H1 (cell line): Measurements from ENCODE around the gene ZSCAN20. TPM values are rescaled to one million over a fixed set of nuclear protein-coding genes. Genes with fewer than 3 reads are reported as not detected.

Experiments used
- CTCF ChIA-PET: fragments of 300-600 bp; sonication (Branson Sonifier 250); formaldehyde crosslinking; loops from one replicate; lab custom pipeline; 2021; ENCODE audit not compliant: partially characterized antibody; lab: Charles Lee
- POLR2A ChIA-PET: fragments of 300-600 bp; sonication (Branson Sonifier 250); formaldehyde crosslinking; loops from one replicate; lab custom pipeline; 2021; ENCODE audit warnings: inconsistent platforms; ENCODE audit not compliant: partially characterized antibody; lab: Charles Lee
- DNase-seq, 2 experiments: peaks; one replicate each; pipeline versions ENCODE4 v3.0.0 to v3.0.0-alpha.2; 2010 to 2022; ENCODE audit warnings: low spot score in 2 of 2, low read depth in 1 of 2, mixed read lengths in 1 of 2
- FAIRE-seq: peaks from 2 replicates; lab custom pipeline; 2011; peaks lifted over from hg19 to GRCh38; lab: Jason Lieb, UNC
- H2AFZ ChIP-seq: 2 replicates; pipeline ENCODE4 v1.8.1; 2012; ENCODE audit warnings: low read length, inconsistent platforms
- H2AK5ac ChIP-seq: 2 replicates; pipeline ENCODE4 v1.6.1; 2013; ENCODE audit warnings: low read depth, low read length
- H2BK120ac ChIP-seq: replicated peaks from 2 replicates; pipeline ENCODE3; 2013; ENCODE audit warnings: low read depth, low read length, inconsistent platforms
- H2BK12ac ChIP-seq: 2 replicates; pipeline ENCODE4 v1.6.1; 2013; ENCODE audit warnings: low read depth, low read length
- H2BK15ac ChIP-seq: 2 replicates; pipeline ENCODE4 v1.6.1; 2013; ENCODE audit warnings: low read length
- H2BK20ac ChIP-seq: 2 replicates; pipeline ENCODE4 v1.6.1; 2013; ENCODE audit warnings: low read length
- H2BK5ac ChIP-seq: 2 replicates; pipeline ENCODE4 v1.6.1; 2013; ENCODE audit warnings: low read depth, low read length
- H3K14ac ChIP-seq: 2 replicates; pipeline ENCODE4 v1.6.1; 2013; ENCODE audit warnings: inconsistent platforms; ENCODE audit not compliant: insufficient read length
- H3K18ac ChIP-seq: 2 replicates; pipeline ENCODE4 v1.6.1; 2013; ENCODE audit warnings: low read length; ENCODE audit errors: extremely low read depth
- H3K23ac ChIP-seq: 2 replicates; pipeline ENCODE4 v1.6.1; 2013; ENCODE audit warnings: inconsistent platforms; ENCODE audit not compliant: insufficient read length
- H3K23me2 ChIP-seq: 2 replicates; pipeline ENCODE4 v1.6.1; 2013; ENCODE audit warnings: low read depth, low read length
- H3K27ac ChIP-seq: 2 replicates; pipeline ENCODE4 v1.6.1; 2011; ENCODE audit warnings: low read depth, low read length, inconsistent platforms
- H3K27me3 ChIP-seq, 4 experiments: replicated peaks in 1 of 4; 1 replicate in 1 of 4; 2 replicates in 3 of 4; pipeline versions ENCODE4 v1.6.1 to v1.8.1; 2011 to 2013; ENCODE audit warnings: low read length in 3 of 4, mild to moderate bottlenecking in 3 of 4, inconsistent platforms in 2 of 4, mixed read lengths in 2 of 4, moderate library complexity in 1 of 4; ENCODE audit not compliant: control insufficient read depth in 3 of 4, insufficient read depth in 3 of 4; ENCODE audit errors: extremely low read depth in 1 of 4
- H3K36me3 ChIP-seq, 4 experiments: 2 replicates each; pipeline versions ENCODE4 v1.6.1 to v1.8.1; 2011 to 2013; ENCODE audit warnings: mild to moderate bottlenecking in 4 of 4, low read length in 3 of 4, moderate library complexity in 2 of 4, control low read depth in 1 of 4, inconsistent platforms in 1 of 4; ENCODE audit not compliant: insufficient read depth in 4 of 4, control insufficient read depth in 2 of 4
- H3K4ac ChIP-seq: replicated peaks from 2 replicates; pipeline ENCODE3; 2013; ENCODE audit warnings: low read length, low read depth, mixed read lengths, inconsistent platforms; ENCODE audit not compliant: insufficient read length
- H3K4me1 ChIP-seq, 4 experiments: replicated peaks in 1 of 4; 1 replicate in 1 of 4; 2 replicates in 3 of 4; pipeline versions ENCODE4 v1.6.1 to v1.8.1; 2011 to 2013; ENCODE audit warnings: low read length in 3 of 4, inconsistent platforms in 2 of 4, mixed read lengths in 1 of 4; ENCODE audit not compliant: insufficient read depth in 4 of 4, control insufficient read depth in 3 of 4
- H3K4me2 ChIP-seq, 2 experiments: 2 replicates each; pipeline versions ENCODE4 v1.6.1 to v1.8.1; 2011 to 2013; ENCODE audit warnings: low read depth in 2 of 2, low read length in 2 of 2, control low read depth in 1 of 2, inconsistent platforms in 1 of 2, mild to moderate bottlenecking in 1 of 2; ENCODE audit not compliant: insufficient read depth in 1 of 2
- H3K4me3 ChIP-seq, 4 experiments: fragments of 200-600, 300-600 bp in 1 of 4; sonication (generic), shearing (Covaris generic), sonication (Bioruptor Twin) in 1 of 4; 2 replicates each; pipeline versions ENCODE4 v1.5.1 to v1.8.1; 2011 to 2016; ENCODE audit warnings: low read length in 4 of 4, low read depth in 3 of 4, control low read depth in 2 of 4, inconsistent platforms in 2 of 4, mild to moderate bottlenecking in 2 of 4, mixed read lengths in 1 of 4, moderate library complexity in 1 of 4; ENCODE audit not compliant: insufficient read depth in 2 of 4; ENCODE audit errors: extremely low read depth in 1 of 4
- H3K56ac ChIP-seq: replicated peaks from 2 replicates; pipeline ENCODE3; 2013; ENCODE audit warnings: low read depth, mild to moderate bottlenecking, mixed read lengths, low read length, inconsistent platforms; ENCODE audit not compliant: insufficient read length
- H3K79me1 ChIP-seq: 2 replicates; pipeline ENCODE4 v1.6.1; 2013; ENCODE audit warnings: low read depth, low read length, control low read depth
- H3K79me2 ChIP-seq, 2 experiments: 2 replicates each; pipeline versions ENCODE4 v1.6.1 to v1.8.1; 2012 to 2013; ENCODE audit warnings: low read length in 2 of 2, mild to moderate bottlenecking in 2 of 2, inconsistent platforms in 1 of 2; ENCODE audit not compliant: insufficient read depth in 2 of 2, control insufficient read depth in 1 of 2
- H3K9ac ChIP-seq, 4 experiments: replicated peaks in 1 of 4; 1 replicate in 1 of 4; 2 replicates in 3 of 4; pipeline versions ENCODE4 v1.6.1 to v1.8.1; 2011 to 2013; ENCODE audit warnings: low read depth in 3 of 4, low read length in 3 of 4, control low read depth in 2 of 4, mild to moderate bottlenecking in 2 of 4, moderate library complexity in 2 of 4, inconsistent platforms in 1 of 4; ENCODE audit errors: extremely low read depth in 1 of 4
- H3K9me3 ChIP-seq, 2 experiments: 2 replicates each; pipeline versions ENCODE4 v1.6.1 to v1.8.1; 2012 to 2013; ENCODE audit warnings: mild to moderate bottlenecking in 2 of 2, moderate library complexity in 2 of 2, control low read depth in 1 of 2, inconsistent platforms in 1 of 2, low read depth in 1 of 2, low read length in 1 of 2, mixed read lengths in 1 of 2; ENCODE audit not compliant: insufficient read depth in 2 of 2
- H4K20me1 ChIP-seq, 2 experiments: replicated peaks in 1 of 2; 2 replicates each; pipeline versions ENCODE3 to v1.8.1; 2011 to 2013; ENCODE audit warnings: inconsistent platforms in 2 of 2, low read length in 2 of 2, mild to moderate bottlenecking in 1 of 2; ENCODE audit not compliant: insufficient read depth in 2 of 2, control insufficient read depth in 1 of 2
- H4K5ac ChIP-seq: 2 replicates; pipeline ENCODE4 v1.6.1; 2013; ENCODE audit warnings: low read length, low read depth, mixed read lengths, inconsistent platforms; ENCODE audit not compliant: insufficient read length
- H4K8ac ChIP-seq: 2 replicates; pipeline ENCODE4 v1.8.0; 2013; ENCODE audit warnings: mild to moderate bottlenecking, moderate library complexity, low read length, inconsistent platforms; ENCODE audit not compliant: insufficient read depth; ENCODE audit errors: extremely low read depth
- H4K91ac ChIP-seq: replicated peaks from 2 replicates; pipeline ENCODE3; 2013; ENCODE audit warnings: low read length, mixed read lengths, inconsistent platforms; ENCODE audit not compliant: insufficient read length
- CTBP2 ChIP-seq: IDR thresholded peaks from 2 replicates; pipeline ENCODE4 v1.7.0; 2011; ENCODE audit warnings: borderline replicate concordance, mild to moderate bottlenecking, moderate library complexity, mixed read lengths, low read length; ENCODE audit not compliant: insufficient read depth, insufficient read length
- HDAC2 ChIP-seq, 2 experiments: fragments of 300-600 bp in 1 of 2; sonication (generic) in 1 of 2; IDR thresholded peaks; 2 replicates each; pipeline ENCODE4 v1.6.1; 2011 to 2012; ENCODE audit warnings: low read depth in 2 of 2, low read length in 2 of 2, mild to moderate bottlenecking in 2 of 2, moderate library complexity in 2 of 2, borderline replicate concordance in 1 of 2, inconsistent platforms in 1 of 2
- NRF1 ChIP-seq: IDR thresholded peaks from 2 replicates; pipeline ENCODE4 v1.6.1; 2011; ENCODE audit warnings: mild to moderate bottlenecking, low read depth, low read length, improper control_type of control experiment
- RBBP5 ChIP-seq: IDR thresholded peaks from 2 replicates; pipeline ENCODE4 v1.7.1; 2012; ENCODE audit warnings: low read depth, mild to moderate bottlenecking, inconsistent platforms, low read length, moderate library complexity, borderline replicate concordance
- WGBS, 2 experiments: shearing (Covaris generic) in 1 of 2; methylation state at CpG; one replicate each; pipeline versions ENCODE4 v1.1.6 to v1.1.7; 2013 to 2015; ENCODE audit warnings: low lambda C conversion rate in 2 of 2, mixed read lengths in 2 of 2, inconsistent platforms in 1 of 2, low coverage in 1 of 2, missing lambda C conversion rate in 1 of 2; ENCODE audit not compliant: insufficient replicate concordance in 2 of 2, insufficient coverage in 1 of 2, insufficient read length in 1 of 2; ENCODE audit errors: extremely low coverage in 1 of 2, missing lambda C conversion rate in 1 of 2; 5-methylcytosine and 5-hydroxymethylcytosine counted together
- polyA plus RNA-seq, 7 experiments: library from polyadenylated mRNA; depleted of rRNA in 3 of 7; stranded (reverse) in 5 of 7; unstranded in 2 of 7; fragments of >200 nt in 5 of 7; fragments of 200-250 nt in 2 of 7; gene quantifications; 1 replicate in 5 of 7; 2 replicates in 1 of 7; 4 replicates in 1 of 7; pipeline versions ENCODE4 v1.2.1 to v1.2.3, GENCODE V29; 2011 to 2013; ENCODE audit warnings: missing spikeins in 2 of 7, mixed read lengths in 2 of 7
- total RNA-seq: library from RNA; stranded (reverse); fragmentation: NEBNext Ultra II Directional; extraction: Animal tissue kit (Norgen Biotek cat#: 25700); gene quantifications from 2 replicates; pipeline ENCODE4 v1.2.1, GENCODE V29; 2021

ZSCAN20 gene
- total and polyA plus RNA-seq, 2 of the 8 experiments (the other 6 are each of a cell fraction or from before 2014, with no cell fraction given), result 0.70 to 3.4 TPM

- Histone ChIP-seq H3K23me2 (no peaks in the 10 kb centered on the region), H3K79me2 (no peaks in the 10 kb centered on the region), H3K14ac (no peak overlapping the region), H3K9me3 (peaks cover 0 to 6% of the 10 kb centered on the region in 2 experiments; a peak in 2 of 4 replicates), H3K4me3 (no peak overlapping the region), H3K18ac (no peak overlapping the region), H3K4me2 (no peak overlapping the region), H3K4ac (no peak overlapping the region), H3K56ac (no peak overlapping the region), H3K79me1 (no peaks in the 10 kb centered on the region), H2AK5ac (no peak overlapping the region), H3K9ac (no peak overlapping the region), H2BK5ac (no peak overlapping the region), H2AFZ (no peak overlapping the region), H3K36me3 (no peaks in the 10 kb centered on the region; a peak in 1 of 8 replicates), H2BK15ac (no peak overlapping the region), H3K4me1 (0 out of 7 replicates have a peak, but pooled peaks cover 0 to 1% (median 0%) of the 10 kb centered on the region in 4 experiments), H2BK20ac (no peak overlapping the region), H4K8ac (no peak overlapping the region), H2BK12ac (no peak overlapping the region), H4K5ac (no peak overlapping the region), H3K27ac (no peak overlapping the region), H3K27me3 (no peaks in the 10 kb centered on the region), H3K23ac (no peak overlapping the region), H4K20me1 (peaks cover 0 to 2% of the 10 kb centered on the region in 2 experiments), H4K91ac (no peak overlapping the region), H2BK120ac (no peak overlapping the region)
- 92% methylated on average over 1 of the region's 1 CpG; no CpG with 5 or more reads in 1 of the 2 experiments for WGBS, 2 experiments
- FAIRE-seq (no peak), DNase-seq (no peak)
- TF ChIP-seq RBBP5 (no peak), HDAC2 (IDR thresholded peaks at IDR 0.05; ENCODE audit: borderline replicate concordance in 1 of 2, low read depth in 2 of 2, low read length in 2 of 2) (no peak), NRF1 (no peak), CTBP2 (no peak)
- CTCF ChIA-PET, result no interaction called here
- POLR2A ChIA-PET, result no interaction called here
Measured at GRCh38 chr1:33508151-33508550, 35.7 kb downstream of the ZSCAN20 start.
